Keratinocyte (primary cell): ENCODE results near the gene FAHD1. TPM values are rescaled to one million over a fixed set of nuclear protein-coding genes. Genes with fewer than 3 reads are reported as not detected.

ENCODE experiments used
- DNase-seq: peaks from one replicate; pipeline ENCODE4 v3.0.0-alpha.2; 2011; ENCODE audit warnings: low read depth, missing footprints, low spot score
- FAIRE-seq: peaks from 2 replicates; lab custom pipeline; 2011; peaks lifted over from hg19 to GRCh38; lab: Jason Lieb, UNC
- H2AFZ ChIP-seq: 2 replicates; pipeline ENCODE4 v1.6.0; 2012; ENCODE audit warnings: low read length, control low read depth, inconsistent platforms; ENCODE audit not compliant: control insufficient read depth
- H3K27ac ChIP-seq: 2 replicates; pipeline ENCODE4 v1.5.1; 2011; ENCODE audit warnings: low read length; ENCODE audit not compliant: control insufficient read depth, insufficient read depth
- H3K27me3 ChIP-seq: 3 replicates; pipeline ENCODE4 v1.6.0; 2011; ENCODE audit warnings: low read length; ENCODE audit not compliant: control insufficient read depth, insufficient read depth; ENCODE audit errors: extremely low read depth
- H3K36me3 ChIP-seq, 2 experiments: 2 replicates in 1 of 2; 3 replicates in 1 of 2; pipeline ENCODE4 v1.5.1; 2011; ENCODE audit warnings: low read length in 2 of 2, mild to moderate bottlenecking in 1 of 2; ENCODE audit not compliant: control insufficient read depth in 2 of 2, insufficient read depth in 2 of 2; ENCODE audit errors: extremely low read depth in 1 of 2
- H3K4me1 ChIP-seq: 3 replicates; pipeline ENCODE4 v1.5.1; 2011; ENCODE audit warnings: low read length; ENCODE audit not compliant: control insufficient read depth, insufficient read depth; ENCODE audit errors: extremely low read depth
- H3K4me2 ChIP-seq: 3 replicates; pipeline ENCODE4 v1.6.0; 2011; ENCODE audit warnings: low read depth, low read length; ENCODE audit not compliant: control insufficient read depth, insufficient read depth; ENCODE audit errors: extremely low read depth
- H3K4me3 ChIP-seq, 3 experiments: fragments of 200-600 bp in 1 of 3; sonication (generic) in 1 of 3; 2 replicates in 2 of 3; 3 replicates in 1 of 3; pipeline ENCODE4 v1.5.1; 2011 to 2016; ENCODE audit warnings: low read length in 3 of 3, mild to moderate bottlenecking in 3 of 3, control low read depth in 2 of 3, inconsistent platforms in 1 of 3, low read depth in 1 of 3, mixed read lengths in 1 of 3, mixed run types in 1 of 3, moderate library complexity in 1 of 3; ENCODE audit not compliant: control insufficient read depth in 2 of 3, insufficient read depth in 2 of 3; ENCODE audit errors: extremely low read depth in 1 of 3
- H3K79me2 ChIP-seq: 2 replicates; pipeline ENCODE4 v1.6.0; 2012; ENCODE audit warnings: low read length; ENCODE audit not compliant: control insufficient read depth, insufficient read depth
- H3K9ac ChIP-seq: 3 replicates; pipeline ENCODE4 v1.6.0; 2011; ENCODE audit warnings: low read length; ENCODE audit not compliant: control insufficient read depth, insufficient read depth; ENCODE audit errors: extremely low read depth
- H3K9me1 ChIP-seq: 3 replicates; pipeline ENCODE4 v1.6.0; 2011; ENCODE audit warnings: low read length; ENCODE audit not compliant: control insufficient read depth, insufficient read depth; ENCODE audit errors: extremely low read depth
- H3K9me3 ChIP-seq: 2 replicates; pipeline ENCODE4 v1.5.1; 2012; ENCODE audit warnings: low read depth, low read length; ENCODE audit not compliant: control insufficient read depth
- H4K20me1 ChIP-seq: 3 replicates; pipeline ENCODE4 v1.6.0; 2011; ENCODE audit warnings: low read length; ENCODE audit not compliant: control insufficient read depth, insufficient read depth; ENCODE audit errors: extremely low read depth
- EZH2 ChIP-seq: IDR thresholded peaks from one replicate; pipeline ENCODE4 v1.6.1; 2012; ENCODE audit warnings: inconsistent platforms, mild to moderate bottlenecking, low read length, moderate library complexity
- dilution Hi-C: fragments of 300-500 bp; cut with MboI; formaldehyde crosslinking; loops from one replicate; pipeline ENCODE4 v1.7.0; 2020; ENCODE audit warnings: low sequenced_read_pairs; ENCODE audit not compliant: extremely low pct_ligation_motif_present
- polyA plus RNA-seq, 5 experiments: library from polyadenylated mRNA; depleted of rRNA in 3 of 5; stranded (reverse) in 3 of 5; stranded (forward) in 1 of 5; unstranded in 1 of 5; fragments of >200 nt; gene quantifications; 1 replicate in 1 of 5; 2 replicates in 3 of 5; 3 replicates in 1 of 5; pipeline versions ENCODE4 v1.2.1 to v1.2.3, GENCODE V29; 2011 to 2012; ENCODE audit warnings: missing spikeins in 2 of 5, low read depth in 1 of 5, low replicate concordance in 1 of 5
- TF ChIP-seq, protein P1 (sequence below), 3 experiments: IDR thresholded peaks in 1 of 3; conservative IDR thresholded peaks in 1 of 3; optimal IDR thresholded peaks in 1 of 3; 2 replicates in 2 of 3; 3 replicates in 1 of 3; pipeline versions ENCODE3 to v1.5.1; 2011; ENCODE audit warnings: low read length in 3 of 3, mild to moderate bottlenecking in 3 of 3, moderate library complexity in 2 of 3, control low read depth in 1 of 3, inconsistent platforms in 1 of 3; ENCODE audit not compliant: insufficient read depth in 2 of 3; ENCODE audit errors: extremely low read depth in 1 of 3

FAHD1 gene
- polyA plus RNA-seq, 1 donor (not counting 4 experiments of a cell fraction or from before 2014, with no cell fraction given): 29.4 TPM

DNA sequence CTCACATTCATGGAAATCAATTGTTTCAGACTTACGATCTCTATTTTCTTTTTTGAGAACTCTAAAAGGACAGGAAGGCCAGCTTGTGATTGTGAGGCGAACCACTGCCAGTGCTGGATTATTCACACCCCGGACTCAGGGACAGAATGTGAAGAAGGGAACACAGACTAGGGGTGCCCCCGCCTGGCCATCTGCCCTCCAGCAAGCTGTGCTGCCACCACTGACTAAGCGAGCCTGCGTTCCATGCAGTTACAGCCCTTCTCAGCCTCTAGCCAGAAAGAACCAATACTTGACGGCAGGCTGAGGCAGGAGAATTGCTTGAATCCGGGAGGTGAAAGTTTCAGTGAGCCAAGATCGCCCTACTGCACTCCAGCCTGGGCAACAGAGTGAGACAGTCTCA is 3.2 kb upstream of the FAHD1 start:
- Histone ChIP-seq H3K79me2 (peaks cover 16% of the 10 kb centered on the region), H4K20me1 (no peaks in the 10 kb centered on the region), H3K4me1 (peaks cover 10% of the 10 kb centered on the region), H3K9ac (no peak overlapping the region), H2AFZ (no peak overlapping the region), H3K4me3 (no peak overlapping the region), H3K9me3 (no peaks in the 10 kb centered on the region), H3K4me2 (no peak overlapping the region), H3K27me3 (no peaks in the 10 kb centered on the region), H3K27ac (no peak overlapping the region), H3K9me1 (no peaks in the 10 kb centered on the region), H3K36me3 (peaks cover 0 to 1% of the 10 kb centered on the region in 2 experiments)
- FAIRE-seq: no peak
- TF ChIP-seq, protein P1, sequence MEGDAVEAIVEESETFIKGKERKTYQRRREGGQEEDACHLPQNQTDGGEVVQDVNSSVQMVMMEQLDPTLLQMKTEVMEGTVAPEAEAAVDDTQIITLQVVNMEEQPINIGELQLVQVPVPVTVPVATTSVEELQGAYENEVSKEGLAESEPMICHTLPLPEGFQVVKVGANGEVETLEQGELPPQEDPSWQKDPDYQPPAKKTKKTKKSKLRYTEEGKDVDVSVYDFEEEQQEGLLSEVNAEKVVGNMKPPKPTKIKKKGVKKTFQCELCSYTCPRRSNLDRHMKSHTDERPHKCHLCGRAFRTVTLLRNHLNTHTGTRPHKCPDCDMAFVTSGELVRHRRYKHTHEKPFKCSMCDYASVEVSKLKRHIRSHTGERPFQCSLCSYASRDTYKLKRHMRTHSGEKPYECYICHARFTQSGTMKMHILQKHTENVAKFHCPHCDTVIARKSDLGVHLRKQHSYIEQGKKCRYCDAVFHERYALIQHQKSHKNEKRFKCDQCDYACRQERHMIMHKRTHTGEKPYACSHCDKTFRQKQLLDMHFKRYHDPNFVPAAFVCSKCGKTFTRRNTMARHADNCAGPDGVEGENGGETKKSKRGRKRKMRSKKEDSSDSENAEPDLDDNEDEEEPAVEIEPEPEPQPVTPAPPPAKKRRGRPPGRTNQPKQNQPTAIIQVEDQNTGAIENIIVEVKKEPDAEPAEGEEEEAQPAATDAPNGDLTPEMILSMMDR (optimal IDR thresholded peaks at IDR 0.05 in 1 of 3, IDR thresholded peaks at IDR 0.05 in 1 of 3, conservative IDR thresholded peaks at IDR 0.05 in 1 of 3; ENCODE audit: extremely low read depth in 1 of 3, insufficient read depth in 2 of 3, low read length in 3 of 3): peak in 2 of 3 experiments; percentile 3 to 68
- no peak for TF ChIP-seq EZH2
- no peak for DNase-seq
- dilution Hi-C loops: no loop called here

GRCh38 chr16:1825381-1825863 is 1.6 kb upstream of the FAHD1 start:
- Histone ChIP-seq H3K27ac (no peak overlapping the region), H4K20me1 (no peaks in the 10 kb centered on the region), H3K9me1 (no peaks in the 10 kb centered on the region), H3K79me2 (peaks cover 26% of the 10 kb centered on the region), H3K4me3 (peak overlapping the region; percentile 42 to 99 (median 71)), H3K4me1 (peaks cover 18% of the 10 kb centered on the region), H3K4me2 (peak overlapping the region; percentile 95), H3K27me3 (no peaks in the 10 kb centered on the region), H3K36me3 (peaks cover 0 to 5% of the 10 kb centered on the region in 2 experiments), H2AFZ (no peak overlapping the region), H3K9ac (peak overlapping the region; percentile 47), H3K9me3 (no peaks in the 10 kb centered on the region)
- TF ChIP-seq, protein P1 (optimal IDR thresholded peaks at IDR 0.05 in 1 of 3, IDR thresholded peaks at IDR 0.05 in 1 of 3, conservative IDR thresholded peaks at IDR 0.05 in 1 of 3; ENCODE audit: extremely low read depth in 1 of 3, insufficient read depth in 2 of 3, low read length in 3 of 3): no peak
- TF ChIP-seq EZH2: no peak
- dilution Hi-C loops: no loop called here
- FAIRE-seq (no peak), DNase-seq (no peak)
